Measurements from ENCODE around the gene AKAP1.

Gene AKAP1

GRCh38 chr17:57084802-57085447 is at the start of gene AKAP1:
TSS of gene AKAP1 (plus strand) at chr17:57085246. CDS start at chr17:57105465, 20,219 bp downstream.
- DNase-seq = peak; percentile 96 to 99

- no peak for DNase-seq
Measured at GRCh38 chr17:57035971-57036481, 49.0 kb upstream of the AKAP1 start.

- no peak for DNase-seq
Measured at GRCh38 chr17:57037411-57037810, 47.6 kb upstream of the AKAP1 start.

GRCh38 chr17:57038486-57038885 is 46.6 kb upstream of the AKAP1 start:
- DNase-seq = no peak

- DNase-seq = no peak
Measured at GRCh38 chr17:57040571-57040970, 44.5 kb upstream of the AKAP1 start.

- no peak for DNase-seq
Measured at GRCh38 chr17:57043276-57043675, 41.8 kb upstream of the AKAP1 start.

GRCh38 chr17:57044976-57045867 is 39.8 kb upstream of the AKAP1 start:
- no peak for DNase-seq

GRCh38 chr17:57045868-57046704 is 39.0 kb upstream of the AKAP1 start:
- no peak for DNase-seq

GRCh38 chr17:57046749-57047148 is 38.3 kb upstream of the AKAP1 start:
- DNase-seq = no peak

- DNase-seq = no peak
Measured at GRCh38 chr17:57048096-57048495, 37.0 kb upstream of the AKAP1 start.

- DNase-seq = no peak
Measured at GRCh38 chr17:57050306-57050705, 34.7 kb upstream of the AKAP1 start.

GRCh38 chr17:57051886-57052361 is 33.1 kb upstream of the AKAP1 start:
- peak in 1 of 2 experiments; percentile 39 for DNase-seq

GRCh38 chr17:57062865-57063264 is 22.2 kb upstream of the AKAP1 start:
- no peak for DNase-seq

GRCh38 chr17:57067162-57067561 is 17.9 kb upstream of the AKAP1 start:
- DNase-seq = no peak

GRCh38 chr17:57067781-57068180 is 17.3 kb upstream of the AKAP1 start:
- no peak for DNase-seq

GRCh38 chr17:57068222-57068658 is 16.8 kb upstream of the AKAP1 start:
- DNase-seq = no peak

- no peak for DNase-seq
Measured at GRCh38 chr17:57068707-57069106, 16.3 kb upstream of the AKAP1 start.

- DNase-seq = no peak
Measured at GRCh38 chr17:57071991-57072944, 12.8 kb upstream of the AKAP1 start.

GRCh38 chr17:57073626-57074025 is 11.4 kb upstream of the AKAP1 start:
- DNase-seq = no peak

GRCh38 chr17:57075193-57075592 is 9.9 kb upstream of the AKAP1 start:
- no peak for DNase-seq

- DNase-seq = no peak
Measured at GRCh38 chr17:57075785-57076184, 9.3 kb upstream of the AKAP1 start.

GRCh38 chr17:57077000-57077399 is 8.0 kb upstream of the AKAP1 start:
- no peak for DNase-seq

Data from NCI-H1930 (cell line).